Stimulated activated memory B cell treated with anti-CD40 and anti-IgM and Interleukin-4, amounts not matched to agents 10 μg/mL and 1 μg/mL and 100 μg/mL, for 72 hours (primary cell): Measurements from ENCODE around the gene DCANP1.
A peak's percentile ranks its signal among the peaks of the same experiment; 100 is the strongest.

Source experiments
- ATAC-seq: fragments of 150-1000 bp; cut with Tn5 transposase; 2 replicates; pipeline ENCODE4 v1.10.0; 2021
- H3K27ac Mint-ChIP-seq: one replicate; pipeline ENCODE4 v1.8.0; 2022; ENCODE audit warnings: mild to moderate bottlenecking, mixed read lengths
- H3K27me3 Mint-ChIP-seq: one replicate; pipeline ENCODE4 v1.8.0; 2022; ENCODE audit warnings: mixed read lengths
- H3K36me3 Mint-ChIP-seq: one replicate; pipeline ENCODE4 v1.8.0; 2022; ENCODE audit warnings: mixed read lengths
- H3K4me1 Mint-ChIP-seq: one replicate; pipeline ENCODE4 v1.8.0; 2022; ENCODE audit warnings: mixed read lengths
- H3K4me3 Mint-ChIP-seq: one replicate; pipeline ENCODE4 v1.8.0; 2022; ENCODE audit warnings: mild to moderate bottlenecking, moderate library complexity, mixed read lengths
- H3K9me3 Mint-ChIP-seq: one replicate; pipeline ENCODE4 v1.8.0; 2022; ENCODE audit warnings: mixed read lengths

DCANP1 gene

DNA sequence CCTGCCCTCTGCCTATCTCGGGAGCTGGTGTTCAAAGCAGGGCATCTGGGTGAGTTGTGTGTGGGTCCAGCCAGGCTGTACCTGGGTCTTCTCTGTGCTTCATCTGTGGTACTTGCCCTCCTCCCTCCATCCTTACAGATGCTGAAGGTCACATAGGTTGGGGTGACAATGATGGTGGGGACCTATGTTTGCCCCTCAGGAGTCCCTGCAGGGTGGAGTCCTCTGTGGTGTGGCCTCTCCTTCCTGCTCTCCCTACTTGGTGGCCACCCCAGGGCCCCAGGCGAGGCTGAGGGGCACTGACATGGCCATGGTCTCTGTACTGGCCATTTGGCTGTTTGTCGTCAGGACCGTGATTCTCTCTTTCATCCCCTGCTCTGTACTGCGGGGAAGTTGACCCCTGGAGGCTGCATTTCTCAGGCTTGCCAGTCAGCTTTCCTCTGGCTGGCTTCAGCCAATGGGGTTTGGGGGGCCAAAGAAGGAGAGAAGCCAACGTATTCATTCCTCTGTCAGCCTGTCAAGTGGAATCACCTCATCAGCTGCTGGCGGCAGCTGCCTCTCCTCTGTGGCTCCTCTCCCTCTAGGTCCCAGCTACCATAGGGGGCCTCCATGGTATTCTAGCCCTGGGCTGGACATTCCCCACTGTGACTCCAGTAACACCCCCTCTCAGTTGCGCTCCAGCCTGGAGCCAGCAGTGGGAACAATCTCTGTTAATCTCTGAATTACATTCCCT, 4.6 kb downstream of the DCANP1 start:
- Mint-ChIP-seq H3K27me3 (peaks cover 32% of the 10 kb centered on the region), H3K27ac (no peak overlapping the region), H3K9me3 (no peaks in the 10 kb centered on the region), H3K36me3 (no peaks in the 10 kb centered on the region), H3K4me3 (no peak overlapping the region), H3K4me1 (peaks cover 14% of the 10 kb centered on the region)
- ATAC-seq = no peak

- ATAC-seq = no peak
- Mint-ChIP-seq H3K9me3 (no peaks in the 10 kb centered on the region), H3K4me3 (no peak overlapping the region), H3K4me1 (peaks cover 21% of the 10 kb centered on the region), H3K27me3 (peaks cover 32% of the 10 kb centered on the region), H3K27ac (no peak overlapping the region), H3K36me3 (no peaks in the 10 kb centered on the region)
Measured at GRCh38 chr5:135441919-135442318, 5.2 kb downstream of the DCANP1 start.

DNA sequence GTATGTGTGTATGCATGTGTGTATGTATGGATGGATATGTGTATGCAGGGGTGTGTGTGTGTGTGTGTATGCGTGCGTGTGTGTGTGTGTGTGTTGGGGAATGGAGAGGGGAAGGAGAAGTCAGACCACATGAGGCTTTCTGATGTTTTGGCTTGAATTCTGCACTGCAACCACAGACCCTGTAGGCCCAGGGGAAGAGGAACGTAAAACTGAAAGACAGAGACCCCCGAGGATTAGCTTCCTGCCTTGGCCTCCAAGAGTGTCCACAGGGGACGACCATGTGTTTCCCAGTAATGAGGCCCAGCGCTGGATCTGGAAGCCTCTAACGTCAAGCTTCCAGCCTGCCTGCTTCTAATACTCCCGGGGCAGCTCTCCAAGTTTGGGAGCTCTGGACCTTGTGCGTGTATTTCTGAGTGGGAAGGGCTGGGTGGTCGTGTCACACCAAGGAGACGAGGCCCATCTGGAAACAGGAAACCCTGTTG, 5.8 kb downstream of the DCANP1 start:
- Mint-ChIP-seq H3K4me3 (no peak overlapping the region), H3K9me3 (no peaks in the 10 kb centered on the region), H3K36me3 (no peaks in the 10 kb centered on the region), H3K27me3 (peaks cover 37% of the 10 kb centered on the region), H3K4me1 (peaks cover 26% of the 10 kb centered on the region), H3K27ac (no peak overlapping the region)
- no peak for ATAC-seq

GRCh38 chr5:135440916-135441315, 6.2 kb downstream of the DCANP1 start:
- no peak for ATAC-seq
- Mint-ChIP-seq H3K27ac (no peak overlapping the region), H3K4me3 (no peak overlapping the region), H3K27me3 (peaks cover 41% of the 10 kb centered on the region), H3K9me3 (no peaks in the 10 kb centered on the region), H3K4me1 (peaks cover 26% of the 10 kb centered on the region), H3K36me3 (no peaks in the 10 kb centered on the region)

DNA sequence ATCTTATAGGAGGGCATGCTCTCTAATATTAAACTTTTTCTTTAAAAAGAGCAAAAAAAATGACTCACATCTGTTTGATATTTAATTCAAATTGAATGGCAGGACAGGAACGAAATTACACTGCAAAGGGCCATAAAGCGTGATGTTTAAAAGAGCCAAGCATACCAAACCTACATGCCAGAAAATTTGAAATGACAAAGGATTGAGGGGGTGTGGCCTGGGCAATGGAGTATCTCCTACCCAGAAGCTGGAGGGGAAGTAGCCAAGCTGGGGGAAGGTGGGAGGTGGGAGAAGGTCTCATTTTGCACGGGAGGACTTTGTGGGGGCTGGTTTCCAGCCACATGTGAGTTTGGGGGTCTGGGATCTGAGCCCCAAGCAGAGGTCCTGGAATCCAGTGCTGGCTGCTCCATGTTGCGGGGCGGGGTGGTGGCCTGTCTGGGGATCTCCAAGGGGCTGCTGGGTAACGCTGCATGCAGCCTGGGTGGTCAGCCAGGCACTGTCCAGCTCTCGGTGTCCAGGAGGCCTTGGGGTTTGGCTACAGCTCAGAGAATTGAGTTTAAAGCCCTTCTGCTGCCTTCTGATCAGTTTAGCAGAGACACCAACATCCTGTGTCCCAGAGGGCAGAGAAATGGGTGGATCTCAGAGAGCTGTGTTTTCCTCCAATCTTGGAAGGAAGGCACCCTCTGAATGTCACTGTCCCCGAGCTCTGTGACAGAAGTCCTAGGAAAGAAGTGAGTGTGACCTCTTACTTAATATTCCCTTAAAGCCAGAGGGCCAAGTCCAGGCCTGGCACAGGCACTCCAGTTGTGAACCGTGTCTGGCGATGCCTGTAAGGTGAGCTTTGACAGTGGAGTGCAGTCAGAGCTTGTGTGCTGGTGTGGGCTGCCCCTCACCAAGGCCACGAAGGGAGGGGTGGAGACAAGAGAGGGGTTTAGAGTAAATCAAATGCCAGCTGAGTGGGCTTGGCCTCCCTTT, 7.6 kb downstream of the DCANP1 start:
- ATAC-seq = no peak
- Mint-ChIP-seq H3K9me3 (no peaks in the 10 kb centered on the region), H3K4me1 (peaks cover 22% of the 10 kb centered on the region), H3K4me3 (no peak overlapping the region), H3K27me3 (peaks cover 46% of the 10 kb centered on the region), H3K36me3 (no peaks in the 10 kb centered on the region), H3K27ac (no peak overlapping the region)

GRCh38 chr5:135438636-135439221, 8.4 kb downstream of the DCANP1 start:
- Mint-ChIP-seq H3K9me3 (no peaks in the 10 kb centered on the region), H3K27me3 (peaks cover 47% of the 10 kb centered on the region), H3K27ac (no peak overlapping the region), H3K4me3 (no peak overlapping the region), H3K36me3 (no peaks in the 10 kb centered on the region), H3K4me1 (peaks cover 20% of the 10 kb centered on the region)
- ATAC-seq = no peak

DNA sequence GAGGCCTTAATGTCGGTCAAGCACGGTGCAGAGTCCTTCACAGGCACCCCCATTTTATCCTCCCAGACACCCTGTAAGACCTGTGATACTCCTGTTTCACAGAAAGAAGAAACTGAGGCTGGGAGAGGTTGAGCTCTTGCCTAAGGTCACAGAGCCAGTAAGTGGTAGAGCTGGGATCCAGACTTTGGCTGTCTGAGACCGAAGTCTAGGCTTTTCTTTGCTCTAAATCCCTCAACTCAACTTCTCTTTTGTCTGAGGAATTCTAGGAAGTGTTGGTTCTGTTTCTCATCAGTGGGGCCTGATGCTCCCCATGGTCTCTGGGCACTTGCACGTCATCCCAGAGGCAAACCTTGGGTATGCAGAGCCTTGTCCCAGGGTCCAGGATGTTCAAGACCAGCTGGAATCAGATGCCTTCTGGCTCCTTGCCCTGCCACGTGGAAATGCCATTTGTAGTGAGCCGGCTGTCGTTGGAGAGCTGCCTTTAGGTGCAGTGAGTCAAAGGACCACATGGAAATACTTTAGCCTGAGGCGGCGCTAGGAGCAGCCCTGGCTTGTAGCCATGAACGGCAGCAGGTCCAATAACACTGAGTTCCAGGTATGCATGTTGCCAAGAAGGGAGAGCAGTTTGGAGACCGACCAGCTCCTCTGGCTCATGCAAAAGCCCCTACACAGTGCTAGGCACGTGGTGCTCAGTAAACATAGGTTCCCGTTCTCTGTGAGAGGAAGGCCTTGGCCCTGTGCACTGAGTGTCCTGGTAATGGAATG, 9.2 kb downstream of the DCANP1 start:
- Mint-ChIP-seq H3K4me1 (peaks cover 20% of the 10 kb centered on the region), H3K27ac (no peak overlapping the region), H3K27me3 (peaks cover 44% of the 10 kb centered on the region), H3K4me3 (no peak overlapping the region), H3K36me3 (no peaks in the 10 kb centered on the region), H3K9me3 (no peaks in the 10 kb centered on the region)
- ATAC-seq = no peak

DNA sequence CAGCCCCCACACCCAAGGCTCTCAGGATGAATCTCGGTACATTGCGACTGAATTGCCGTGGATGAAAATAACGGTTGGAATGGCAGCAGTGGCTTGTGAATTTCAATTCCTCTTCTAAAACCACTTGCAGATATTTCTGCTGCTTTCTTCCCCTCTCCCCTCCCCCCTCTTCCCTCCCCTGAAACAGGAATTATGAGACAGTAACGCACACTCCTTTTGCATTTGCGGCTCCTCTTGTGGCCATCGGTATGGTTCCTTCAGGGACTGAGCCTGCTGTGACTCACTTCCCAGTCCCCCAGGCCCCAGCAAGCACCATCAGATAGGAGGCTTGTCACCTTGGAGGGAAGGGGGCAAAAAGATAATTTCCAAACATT, 9.7 kb downstream of the DCANP1 start:
- peak; percentile 3 for ATAC-seq
- Mint-ChIP-seq H3K9me3 (no peaks in the 10 kb centered on the region), H3K4me3 (no peak overlapping the region), H3K4me1 (peaks cover 20% of the 10 kb centered on the region), H3K27ac (no peak overlapping the region), H3K36me3 (no peaks in the 10 kb centered on the region), H3K27me3 (peaks cover 38% of the 10 kb centered on the region)

DNA sequence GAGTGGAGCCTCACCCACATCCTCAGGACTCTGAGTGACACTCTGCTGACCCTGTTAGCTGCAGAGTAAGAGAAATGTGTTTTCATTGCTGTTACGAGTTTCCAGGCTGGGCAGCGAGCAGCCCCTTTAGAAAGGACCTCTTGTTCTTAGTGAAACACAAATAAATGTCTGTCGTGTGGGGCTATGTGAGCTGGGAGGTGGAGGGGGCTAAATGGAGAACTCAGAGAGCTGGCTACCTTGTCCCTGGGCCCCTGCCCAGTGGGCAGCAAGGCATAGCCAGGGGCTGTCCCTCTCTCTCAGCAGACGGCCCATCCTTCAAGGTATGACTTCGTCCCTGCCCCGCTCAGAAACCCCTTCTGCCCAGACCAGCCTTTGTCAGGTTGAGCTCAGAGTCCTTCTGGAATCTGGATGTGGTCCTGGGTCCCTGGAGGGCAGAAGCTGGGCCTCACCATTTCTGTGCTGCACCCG, 10.2 kb downstream of the DCANP1 start:
- Mint-ChIP-seq H3K36me3 (no peaks in the 10 kb centered on the region), H3K4me1 (peaks cover 20% of the 10 kb centered on the region), H3K27me3 (peaks cover 34% of the 10 kb centered on the region), H3K9me3 (no peaks in the 10 kb centered on the region), H3K4me3 (no peak overlapping the region), H3K27ac (no peak overlapping the region)
- ATAC-seq = peak; percentile 56

DNA sequence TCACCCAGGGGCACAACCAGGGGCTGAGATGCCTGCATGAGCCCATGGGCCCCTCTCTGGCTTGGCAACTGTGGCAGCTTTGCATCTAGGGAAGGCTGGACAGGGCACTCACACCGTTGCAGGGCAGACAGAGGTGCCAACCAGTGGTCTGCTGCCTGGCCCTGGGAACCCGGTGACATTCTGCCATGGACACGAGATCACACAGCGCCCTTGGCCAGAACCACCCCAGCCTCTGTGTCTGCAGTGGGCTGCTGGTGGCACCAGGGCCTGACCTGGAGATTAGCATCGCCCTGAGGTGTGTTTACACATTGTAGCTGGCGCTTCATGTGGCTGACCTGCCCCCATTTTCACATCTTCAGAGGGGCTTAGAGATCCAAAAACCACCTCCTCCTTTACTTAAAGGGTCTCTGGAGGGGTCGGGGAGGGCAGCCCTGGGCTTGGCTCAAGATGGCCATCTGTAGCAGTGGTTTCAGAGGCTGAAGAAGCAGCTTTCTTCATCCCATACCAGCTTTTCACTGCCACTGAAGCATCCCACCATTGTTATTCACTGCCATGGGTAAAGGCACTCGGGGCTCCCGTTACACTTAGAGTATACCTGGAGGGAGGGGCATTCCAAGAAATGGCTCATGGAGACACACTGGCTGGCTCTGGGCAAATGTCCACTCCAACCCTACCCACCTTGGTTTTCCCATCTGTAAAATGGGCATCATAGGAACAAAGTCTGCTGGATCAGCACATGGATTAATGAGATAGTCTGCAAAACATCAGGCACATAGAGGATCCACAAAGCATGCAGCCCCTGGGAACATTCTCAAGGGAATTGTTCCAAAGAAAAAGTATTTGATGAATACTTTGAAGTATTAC, 11.4 kb downstream of the DCANP1 start:
- Mint-ChIP-seq H3K27ac (no peak overlapping the region), H3K4me3 (no peak overlapping the region), H3K36me3 (no peaks in the 10 kb centered on the region), H3K9me3 (peaks cover 3% of the 10 kb centered on the region), H3K27me3 (peaks cover 39% of the 10 kb centered on the region), H3K4me1 (peaks cover 20% of the 10 kb centered on the region)
- ATAC-seq = no peak

GRCh38 chr5:135434591-135435466, 12.3 kb downstream of the DCANP1 start:
- no peak overlapping the region for H3K4me3 Mint-ChIP-seq
- H3K36me3 Mint-ChIP-seq = no peaks in the 10 kb centered on the region
- peaks cover 3% of the 10 kb centered on the region for H3K9me3 Mint-ChIP-seq
- H3K4me1 Mint-ChIP-seq = peaks cover 20% of the 10 kb centered on the region
- ATAC-seq = no peak
- peaks cover 46% of the 10 kb centered on the region for H3K27me3 Mint-ChIP-seq
- H3K27ac Mint-ChIP-seq = no peak overlapping the region

DNA sequence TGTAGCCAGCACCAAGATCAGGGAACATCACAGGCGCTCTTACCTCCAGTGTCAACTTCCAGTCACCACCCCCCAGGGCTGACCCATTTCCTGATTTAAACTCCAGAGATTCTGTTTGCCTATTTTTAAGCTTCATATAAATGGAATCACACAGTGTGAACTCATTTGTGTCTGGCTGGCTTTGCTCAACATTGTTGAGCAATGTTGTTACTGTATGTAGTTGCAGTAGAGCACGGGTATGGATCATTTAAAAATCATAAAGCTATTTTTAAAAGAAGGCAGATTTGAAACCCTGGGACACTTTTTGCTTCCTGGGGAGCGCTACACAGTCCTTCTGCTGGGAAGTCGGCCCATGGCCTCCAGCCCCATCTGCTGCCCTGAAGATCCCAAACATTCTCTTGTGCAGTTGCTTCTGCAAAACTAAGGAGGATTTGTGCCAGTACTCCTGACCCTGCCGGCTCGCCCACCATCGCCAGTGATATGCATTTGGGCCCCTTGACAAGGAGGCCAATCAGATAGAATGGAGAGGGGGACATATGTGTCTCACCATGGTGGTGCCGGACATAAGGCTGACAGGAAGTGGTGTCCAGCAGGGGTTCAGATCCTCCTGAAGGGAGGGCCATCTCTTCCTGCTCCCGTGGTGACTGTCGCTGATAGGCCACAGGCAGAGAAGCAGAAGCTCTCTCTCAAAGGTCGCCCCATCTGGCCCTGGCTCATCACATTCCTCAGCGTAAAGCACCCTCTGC, 13.3 kb downstream of the DCANP1 start:
- Mint-ChIP-seq H3K9me3 (peaks cover 3% of the 10 kb centered on the region), H3K4me1 (peaks cover 20% of the 10 kb centered on the region), H3K27ac (no peak overlapping the region), H3K4me3 (no peak overlapping the region), H3K36me3 (no peaks in the 10 kb centered on the region), H3K27me3 (peaks cover 51% of the 10 kb centered on the region)
- ATAC-seq = no peak

DNA sequence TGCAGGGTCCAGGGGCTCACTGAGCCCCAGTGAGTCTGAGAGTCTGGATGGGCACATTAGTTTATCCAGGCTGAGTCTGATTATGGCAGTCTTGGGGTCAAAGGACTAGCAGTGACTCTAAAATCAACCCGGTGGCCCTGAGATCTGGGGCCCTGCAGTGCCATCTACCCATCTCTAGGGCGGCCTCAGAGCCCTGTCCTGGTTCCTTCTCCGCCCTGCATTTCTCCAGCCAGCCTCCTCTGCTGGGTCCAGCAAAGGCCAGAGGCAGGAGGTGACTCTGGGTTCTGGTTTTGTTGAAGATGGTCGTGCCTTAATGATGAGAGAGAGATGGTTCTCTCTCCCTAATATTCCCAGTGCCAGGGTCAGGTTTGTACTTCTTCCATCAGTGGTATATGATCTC, 15.0 kb downstream of the DCANP1 start:
- no peak overlapping the region for H3K27ac Mint-ChIP-seq
- no peak for ATAC-seq
- peaks cover 11% of the 10 kb centered on the region for H3K9me3 Mint-ChIP-seq
- H3K4me1 Mint-ChIP-seq = peaks cover 6% of the 10 kb centered on the region
- H3K36me3 Mint-ChIP-seq = no peaks in the 10 kb centered on the region
- no peak overlapping the region for H3K4me3 Mint-ChIP-seq
- H3K27me3 Mint-ChIP-seq = peaks cover 63% of the 10 kb centered on the region
